GM19351 (cell line): ENCODE measurements around the gene MGAT3.
"Not testable (repeated sequence)": the region's sequence is repeated elsewhere in the genome, so short reads cannot be mapped to it uniquely, and the experiment has no call there.

ENCODE experiments used
- ATAC-seq: cut with Tn5 transposase; IDR thresholded peaks from one replicate; pipeline ENCODE4 v1.9.1; 2021; ENCODE audit warnings: mild to moderate bottlenecking, moderate library complexity; ENCODE audit not compliant: unreplicated experiment

MGAT3 gene, protein sequence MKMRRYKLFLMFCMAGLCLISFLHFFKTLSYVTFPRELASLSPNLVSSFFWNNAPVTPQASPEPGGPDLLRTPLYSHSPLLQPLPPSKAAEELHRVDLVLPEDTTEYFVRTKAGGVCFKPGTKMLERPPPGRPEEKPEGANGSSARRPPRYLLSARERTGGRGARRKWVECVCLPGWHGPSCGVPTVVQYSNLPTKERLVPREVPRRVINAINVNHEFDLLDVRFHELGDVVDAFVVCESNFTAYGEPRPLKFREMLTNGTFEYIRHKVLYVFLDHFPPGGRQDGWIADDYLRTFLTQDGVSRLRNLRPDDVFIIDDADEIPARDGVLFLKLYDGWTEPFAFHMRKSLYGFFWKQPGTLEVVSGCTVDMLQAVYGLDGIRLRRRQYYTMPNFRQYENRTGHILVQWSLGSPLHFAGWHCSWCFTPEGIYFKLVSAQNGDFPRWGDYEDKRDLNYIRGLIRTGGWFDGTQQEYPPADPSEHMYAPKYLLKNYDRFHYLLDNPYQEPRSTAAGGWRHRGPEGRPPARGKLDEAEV

DNA sequence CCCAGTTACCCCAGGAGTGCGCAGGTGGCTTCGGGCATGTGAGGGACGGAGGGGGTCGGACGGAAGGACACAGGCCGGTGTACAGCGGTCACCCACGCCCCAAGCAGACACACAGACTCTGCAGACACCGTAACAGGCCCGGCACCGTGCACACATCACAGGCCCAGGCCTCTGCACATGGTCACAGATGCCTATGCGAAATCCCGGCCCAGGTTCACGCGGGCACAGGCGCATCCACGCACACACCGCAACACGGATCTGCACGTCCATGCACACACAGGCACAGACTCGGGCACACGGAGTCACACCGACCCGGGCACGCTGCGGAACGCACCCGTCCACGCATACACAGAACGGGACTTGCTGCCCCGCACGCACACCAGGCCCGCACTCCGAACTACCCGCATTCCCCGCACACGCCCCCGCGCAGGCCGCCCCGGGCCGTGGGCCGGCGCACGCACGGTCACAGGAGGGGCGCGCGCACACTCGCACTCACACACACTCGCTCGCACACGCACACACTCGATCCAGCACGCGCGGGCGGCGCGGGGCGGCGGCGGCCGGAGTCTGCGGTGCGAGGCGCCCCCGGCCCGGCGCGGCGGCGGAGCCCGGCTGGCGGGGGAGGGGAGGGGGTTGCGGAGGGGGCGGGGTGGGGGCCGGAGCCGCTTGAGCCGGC lies at the start of gene MGAT3:
Gene MGAT3 (plus strand): TSS at position 491 of the 676 bp plus-strand sequence. CDS start 30,336 bp downstream, outside the sequence.
- no peak for ATAC-seq

DNA sequence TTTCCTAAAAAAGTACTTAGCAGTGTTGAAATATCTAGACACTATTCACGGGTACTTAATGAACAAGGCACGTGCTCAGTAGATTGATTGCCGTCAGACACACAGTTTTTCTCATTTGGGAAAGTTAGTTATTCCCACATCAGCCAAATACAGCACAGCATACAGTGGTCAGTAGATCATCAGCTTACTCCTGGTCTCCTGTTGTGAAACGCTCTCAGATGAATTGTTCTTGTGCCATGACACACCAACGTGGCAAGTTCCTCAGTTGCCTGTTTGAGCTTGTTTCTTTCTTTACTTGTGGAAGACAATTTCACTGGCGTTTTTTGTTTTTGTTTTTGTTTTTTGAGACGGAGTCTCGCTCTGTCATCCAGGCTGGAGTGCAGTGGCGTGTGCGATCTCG lies 48.6 kb upstream of the MGAT3 start:
- no peak for ATAC-seq

GRCh38 chr22:39408807-39409206 lies 48.0 kb upstream of the MGAT3 start:
- no peak for ATAC-seq

GRCh38 chr22:39409516-39410029 lies 47.2 kb upstream of the MGAT3 start:
- no peak for ATAC-seq

- no peak for ATAC-seq
These were observed 46.5 kb upstream of the MGAT3 start for GRCh38 chr22:39410264-39410663.

- ATAC-seq, result not testable (repeated sequence)
These were observed 44.9 kb upstream of the MGAT3 start for GRCh38 chr22:39411828-39412365.

- not testable (repeated sequence) for ATAC-seq
These were observed 43.6 kb upstream of the MGAT3 start for GRCh38 chr22:39413204-39413603.

GRCh38 chr22:39414377-39414776 lies 42.4 kb upstream of the MGAT3 start:
- ATAC-seq, result no peak

- ATAC-seq, result no peak
These were observed 41.9 kb upstream of the MGAT3 start for GRCh38 chr22:39414886-39415285.

DNA sequence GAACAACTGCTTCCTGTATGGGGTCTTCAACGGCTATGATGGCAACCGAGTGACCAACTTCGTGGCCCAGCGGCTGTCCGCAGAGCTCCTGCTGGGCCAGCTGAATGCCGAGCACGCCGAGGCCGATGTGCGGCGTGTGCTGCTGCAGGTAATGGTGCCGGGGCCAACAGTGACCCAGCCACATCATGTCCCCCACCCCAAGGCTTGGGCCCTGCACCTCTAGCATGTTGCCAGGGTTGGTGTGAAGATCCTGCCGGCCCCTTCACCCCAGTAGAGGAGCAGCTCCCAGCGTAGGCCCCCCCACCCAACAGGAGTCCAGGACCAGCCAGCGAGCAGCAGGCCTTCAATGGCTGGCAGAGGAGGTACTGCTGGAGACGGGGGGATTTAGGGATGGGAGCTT lies 41.3 kb upstream of the MGAT3 start:
- ATAC-seq, result no peak

DNA sequence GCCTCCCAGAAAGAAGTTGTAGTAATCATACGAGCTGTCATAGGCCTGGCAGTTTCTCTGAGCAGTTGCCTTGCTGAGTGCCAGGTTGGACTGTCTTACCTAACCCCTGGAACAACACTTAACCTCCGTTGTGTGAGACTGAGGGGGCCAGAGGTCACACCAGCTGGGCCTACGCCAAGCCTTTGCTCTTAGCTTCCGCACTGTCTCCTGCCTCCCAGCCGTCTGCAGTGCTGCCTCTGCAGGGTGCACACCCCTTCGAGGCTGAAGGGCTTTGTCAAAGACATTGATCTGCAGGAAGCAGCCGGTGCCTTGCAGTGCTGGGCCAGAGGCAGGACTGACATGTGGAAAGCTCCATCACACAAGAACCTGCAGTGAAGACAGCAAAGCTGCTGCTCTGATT lies 40.5 kb upstream of the MGAT3 start:
- no peak for ATAC-seq

GRCh38 chr22:39417641-39418040 lies 39.2 kb upstream of the MGAT3 start:
- ATAC-seq, result no peak

- no peak for ATAC-seq
These were observed 38.1 kb upstream of the MGAT3 start for GRCh38 chr22:39418696-39419095.

DNA sequence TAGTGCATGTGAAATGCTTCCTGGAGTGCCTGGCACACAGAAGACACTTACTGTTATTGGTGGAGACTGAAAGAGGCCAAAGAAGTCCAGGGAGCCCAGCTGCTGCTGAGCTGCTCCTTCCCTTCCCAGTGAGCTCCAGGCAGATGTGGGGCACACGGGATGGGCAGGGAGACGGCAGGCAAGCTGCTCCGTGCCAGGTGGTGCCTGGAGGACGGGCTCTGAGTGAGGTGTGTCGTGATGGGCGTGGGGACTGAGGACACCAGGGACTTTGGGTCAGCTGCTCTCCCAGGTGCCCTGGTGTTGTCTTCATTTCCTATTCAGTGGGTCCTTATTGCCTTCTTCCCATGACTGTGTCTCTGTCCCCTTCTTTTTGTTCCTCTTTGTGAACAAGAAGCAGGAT lies 37.7 kb upstream of the MGAT3 start:
- no peak for ATAC-seq

DNA sequence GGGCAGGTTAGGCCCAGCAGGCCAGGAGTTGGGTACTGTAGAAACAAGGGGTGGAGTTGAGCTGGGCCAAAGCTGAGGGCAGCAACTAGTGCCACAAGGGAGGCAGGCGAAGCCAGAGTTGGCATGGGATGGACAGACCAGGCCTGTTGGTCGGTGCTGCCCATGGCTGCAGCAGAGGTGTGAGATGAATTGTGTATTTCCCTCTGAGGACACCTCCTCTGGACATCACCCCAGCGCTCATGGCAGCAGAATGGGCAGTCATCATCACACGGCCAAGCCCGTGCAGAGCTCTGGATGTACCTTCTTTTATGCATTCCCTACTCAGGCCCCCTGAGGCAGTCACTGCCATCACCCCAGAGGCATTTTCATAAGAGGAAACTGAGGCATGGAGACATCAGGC lies 36.9 kb upstream of the MGAT3 start:
- ATAC-seq, result no peak

GRCh38 chr22:39421691-39422090 lies 35.1 kb upstream of the MGAT3 start:
- no peak for ATAC-seq

- ATAC-seq, result no peak
These were observed 34.7 kb upstream of the MGAT3 start for GRCh38 chr22:39422101-39422500.

GRCh38 chr22:39422721-39423120 lies 34.1 kb upstream of the MGAT3 start:
- ATAC-seq, result no peak

- ATAC-seq, result no peak
These were observed 32.8 kb upstream of the MGAT3 start for GRCh38 chr22:39423976-39424375.

DNA sequence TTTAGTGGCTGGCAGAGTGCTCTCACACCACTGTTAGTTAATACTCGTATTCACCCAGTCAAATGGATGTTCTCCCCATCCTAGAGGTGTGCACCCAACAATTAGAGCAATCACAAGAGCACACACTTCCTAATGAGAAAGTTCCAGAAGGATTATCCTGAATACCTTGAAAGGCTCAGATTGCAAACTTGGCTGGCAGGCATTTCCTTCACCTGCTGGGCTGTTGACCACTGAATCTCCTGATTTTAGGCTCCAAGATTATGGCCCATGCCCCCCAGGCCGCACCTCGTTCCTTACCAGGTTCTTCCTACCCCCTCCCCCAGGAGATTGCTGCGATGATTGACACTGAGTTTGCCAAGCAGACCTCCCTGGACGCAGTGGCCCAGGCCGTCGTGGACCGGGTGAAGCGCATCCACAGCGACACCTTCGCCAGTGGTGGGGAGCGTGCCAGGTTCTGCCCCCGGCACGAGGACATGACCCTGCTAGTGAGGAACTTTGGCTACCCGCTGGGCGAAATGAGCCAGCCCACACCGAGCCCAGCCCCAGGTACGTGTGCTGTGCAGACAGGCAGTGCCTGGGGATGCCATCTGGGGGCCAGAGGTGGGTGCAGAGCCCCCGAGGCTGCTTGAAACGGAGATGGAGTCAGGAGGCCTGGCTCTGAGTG lies 30.3 kb upstream of the MGAT3 start:
- ATAC-seq, result no peak
